Gastrocnemius medialis (tissue), 4 donors: ENCODE data around the gene MGA. TPM values are rescaled to one million over a fixed set of nuclear protein-coding genes. Genes with fewer than 3 reads are reported as not detected.

Experiments used
- ATAC-seq, 2 donors: fragments of 150-250 bp; one replicate each; pipeline ENCODE4 v1.9.1; 2016
- DNase-seq, 2 donors: peaks; one replicate each; pipeline ENCODE4 v3.0.0-alpha.2; 2019
- H3K27ac ChIP-seq, 4 donors: fragments of 200-600 bp; sonication (generic); 1 replicate in 1 of 4; 2 replicates in 3 of 4; pipeline ENCODE4 v1.5.1; 2016 to 2018; ENCODE audit warnings: mild to moderate bottlenecking in 2 of 4, moderate library complexity in 1 of 4
- H3K27me3 ChIP-seq, 3 donors: fragments of 200-600 bp; sonication (generic) in 2 of 3; 1 replicate in 1 of 3; 2 replicates in 2 of 3; pipeline versions ENCODE4 v1.5.1 to v1.6.0; 2016 to 2019; ENCODE audit warnings: mild to moderate bottlenecking in 1 of 3, moderate library complexity in 1 of 3
- H3K36me3 ChIP-seq, 2 donors: fragments of 200-600 bp; sonication (generic) in 1 of 2; one replicate each; pipeline ENCODE4 v1.5.1; 2017 to 2018
- H3K4me1 ChIP-seq, 2 donors: fragments of 200-600 bp; sonication (generic) in 1 of 2; one replicate each; pipeline ENCODE4 v1.5.1; 2016 to 2017; ENCODE audit warnings: mild to moderate bottlenecking in 2 of 2
- H3K4me3 ChIP-seq, 4 donors: fragments of 200-600 bp; sonication (generic) in 3 of 4; 1 replicate in 1 of 4; 2 replicates in 3 of 4; pipeline ENCODE4 v1.5.1; 2016 to 2019; ENCODE audit warnings: mild to moderate bottlenecking in 2 of 4
- H3K9me3 ChIP-seq, 3 donors: fragments of 200-600 bp; sonication (generic) in 2 of 3; 1 replicate in 1 of 3; 2 replicates in 2 of 3; pipeline ENCODE4 v1.5.1; 2016 to 2019
- CTCF ChIP-seq, 5 experiments: fragments of 450-650 bp in 3 of 5; fragments of 200-600 bp in 2 of 5; sonication (generic) in 2 of 5; IDR thresholded peaks in 4 of 5; conservative IDR thresholded peaks in 1 of 5; 1 replicate in 4 of 5; 2 replicates in 1 of 5; pipeline ENCODE4 v1.5.1; 2016 to 2019; ENCODE audit warnings: antibody characterized with exemption in 5 of 5, mild to moderate bottlenecking in 3 of 5, moderate library complexity in 3 of 5
- POLR2A ChIP-seq, 2 donors: fragments of 450-650 bp; IDR thresholded peaks; one replicate each; pipeline ENCODE4 v1.6.1; 2017; ENCODE audit warnings: antibody characterized with exemption in 2 of 2, mild to moderate bottlenecking in 2 of 2, moderate library complexity in 2 of 2
- in situ Hi-C, 4 donors: fragments of 200-750 bp; cut with MboI; loops; one replicate each; pipeline versions ENCODE4 v1.15.0 to v1.8.0; 2017; ENCODE audit warnings: low sequenced_read_pairs in 4 of 4
- intact Hi-C: fragments of 100-400 bp; cut with DNase I; formaldehyde crosslinking; loops from one replicate; pipeline ENCODE4 v1.15.1; 2023; ENCODE audit warnings: low total_unique reads
- total RNA-seq, 4 donors: library from RNA; depleted of rRNA; stranded (reverse); fragments of >200 nt; gene quantifications; one replicate each; pipeline versions ENCODE4 v1.1.0 to v1.2.3, GENCODE V29; 2016

The MGA gene
- total RNA-seq, 4 donors from 2014 or later = 17.0 to 27.8 (median 23.6) TPM

- DNase-seq (no peak), ATAC-seq (no peak)
- no peak overlapping the region for H3K4me3 ChIP-seq
- H3K9me3 ChIP-seq = no peaks in the 10 kb centered on the region
- TF ChIP-seq POLR2A (IDR thresholded peaks at IDR 0.05) = no peak
- no peak for TF ChIP-seq CTCF (IDR thresholded peaks at IDR 0.05 in 4 of 5, conservative IDR thresholded peaks at IDR 0.05 in 1 of 5)
- H3K27me3 ChIP-seq = no peaks in the 10 kb centered on the region
- peaks cover 27 to 28% of the 10 kb centered on the region in 2 donors for H3K4me1 ChIP-seq
- in situ Hi-C loops = no loop called here
- no peaks in the 10 kb centered on the region for H3K36me3 ChIP-seq
- intact Hi-C loops = no loop called here
- H3K27ac ChIP-seq = peak overlapping the region; percentile 12 to 54 (median 44)
Observed at GRCh38 chr15:41780266-41780665, 120.1 kb downstream of the MGA start.

- ATAC-seq = no peak
- H3K4me3 ChIP-seq = no peak overlapping the region
- in situ Hi-C loops (no loop called here), intact Hi-C loops (no loop called here)
- no peaks in the 10 kb centered on the region for H3K9me3 ChIP-seq
- peak overlapping the region in 1 of 4 donors; percentile 53 for H3K27ac ChIP-seq
- no peak for DNase-seq
- H3K4me1 ChIP-seq = peaks cover 22 to 23% of the 10 kb centered on the region in 2 donors
- H3K27me3 ChIP-seq = no peaks in the 10 kb centered on the region
- no peaks in the 10 kb centered on the region for H3K36me3 ChIP-seq
- no peak for TF ChIP-seq POLR2A (IDR thresholded peaks at IDR 0.05)
- TF ChIP-seq CTCF (IDR thresholded peaks at IDR 0.05 in 4 of 5, conservative IDR thresholded peaks at IDR 0.05 in 1 of 5) = no peak
Observed at GRCh38 chr15:41780727-41781126, 120.5 kb downstream of the MGA start.

- no peak for DNase-seq
- intact Hi-C loops = no loop called here
- no peak overlapping the region for H3K4me3 ChIP-seq
Observed at GRCh38 chr15:41782371-41783282, 122.4 kb downstream of the MGA start.

GRCh38 chr15:41783296-41783695 lies 123.1 kb downstream of the MGA start:
- H3K27me3 ChIP-seq = no peaks in the 10 kb centered on the region
- intact Hi-C loops (no loop called here), in situ Hi-C loops (no loop called here)
- H3K27ac ChIP-seq = no peak overlapping the region
- no peaks in the 10 kb centered on the region for H3K9me3 ChIP-seq
- ATAC-seq = no peak
- no peaks in the 10 kb centered on the region for H3K36me3 ChIP-seq
- no peak for DNase-seq
- no peak for TF ChIP-seq CTCF (IDR thresholded peaks at IDR 0.05 in 4 of 5, conservative IDR thresholded peaks at IDR 0.05 in 1 of 5)
- no peak for TF ChIP-seq POLR2A (IDR thresholded peaks at IDR 0.05)
- H3K4me1 ChIP-seq = peaks cover 14 to 18% of the 10 kb centered on the region in 2 donors
- no peak overlapping the region for H3K4me3 ChIP-seq

More at GRCh38 chr15:41782371-41783282, 122.4 kb downstream of the MGA start:
- in situ Hi-C loops = no loop called here
- no peak for TF ChIP-seq CTCF (IDR thresholded peaks at IDR 0.05 in 4 of 5, conservative IDR thresholded peaks at IDR 0.05 in 1 of 5)
- no peak for TF ChIP-seq POLR2A (IDR thresholded peaks at IDR 0.05)
- ATAC-seq = no peak
- Histone ChIP-seq H3K27me3 (no peaks in the 10 kb centered on the region), H3K4me1 (peaks cover 14 to 16% of the 10 kb centered on the region in 2 donors), H3K9me3 (no peaks in the 10 kb centered on the region), H3K27ac (no peak overlapping the region), H3K36me3 (no peaks in the 10 kb centered on the region)
